Amniotic stem cell (primary cell): ENCODE results near the gene ENTPD6.

ENCODE experiments used
- DNase-seq: peaks from one replicate; lab custom pipeline; 2025; lab: John Stamatoyannopoulos, UW

Gene ENTPD6

DNA sequence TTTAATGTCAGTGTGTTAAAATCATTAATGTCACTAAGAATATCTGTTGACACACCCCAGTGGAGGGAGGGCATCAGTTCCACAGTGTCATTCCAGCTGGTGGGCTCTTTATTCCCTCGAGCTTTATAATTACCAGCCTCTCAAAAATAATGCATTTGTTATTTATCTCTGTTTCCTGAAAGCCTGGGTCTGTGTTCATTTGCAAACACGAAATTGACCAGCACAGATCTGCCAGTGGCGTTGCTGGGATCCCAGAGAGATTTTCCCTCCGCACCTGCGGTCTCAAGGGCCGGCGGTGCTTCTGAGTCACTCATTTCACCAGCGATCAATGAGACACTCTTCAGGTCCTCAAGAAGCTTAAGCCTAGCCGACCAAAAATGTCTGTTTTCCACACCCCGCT lies 46.7 kb downstream of the ENTPD6 start:
- DNase-seq, result no peak

- no peak for DNase-seq
Measured at GRCh38 chr20:25243416-25243979, 48.0 kb downstream of the ENTPD6 start.

DNA sequence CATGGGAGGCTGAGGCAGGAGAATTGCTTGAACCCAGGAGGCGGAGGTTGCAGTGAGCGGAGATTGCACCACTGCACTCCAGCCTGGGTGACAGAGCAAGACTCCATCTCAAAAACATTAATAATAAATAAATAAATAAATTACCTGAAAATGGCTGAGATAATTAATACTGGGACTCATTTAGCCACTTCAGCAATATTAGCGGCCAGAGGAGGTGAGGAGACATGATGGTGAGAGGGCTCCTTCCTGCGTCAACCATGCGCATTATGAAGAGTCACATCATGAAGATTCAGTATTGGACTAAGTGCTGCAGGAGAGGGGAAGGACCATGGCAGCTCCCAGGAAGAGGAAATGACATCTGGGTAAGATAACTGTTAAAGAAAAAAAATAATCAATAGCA lies 49.5 kb downstream of the ENTPD6 start:
- DNase-seq, result no peak

DNA sequence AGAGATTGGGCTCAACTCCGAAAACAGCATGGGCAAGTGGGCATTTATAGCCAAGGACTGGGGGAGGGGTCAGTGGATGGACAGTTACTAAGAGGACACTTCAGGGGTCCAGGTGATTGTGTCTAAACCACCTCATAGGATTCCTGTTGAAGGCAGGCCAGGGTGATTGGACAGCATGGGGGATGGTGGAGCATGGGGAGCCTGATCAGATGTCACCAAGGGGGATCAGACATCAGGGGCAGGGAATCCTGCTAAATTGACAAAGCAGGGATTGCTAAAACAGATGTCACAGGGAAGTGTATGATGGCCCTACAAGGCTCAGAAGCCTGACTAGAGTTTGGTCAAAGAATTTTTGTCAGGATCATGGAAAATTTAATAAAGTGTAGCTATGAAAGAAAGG lies 49.9 kb downstream of the ENTPD6 start:
- DNase-seq, result no peak

GRCh38 chr20:25246182-25246999 lies 50.9 kb downstream of the ENTPD6 start:
- no peak for DNase-seq

- DNase-seq, result peak; percentile 53
Measured at GRCh38 chr20:25247000-25247517, 51.5 kb downstream of the ENTPD6 start.

DNA sequence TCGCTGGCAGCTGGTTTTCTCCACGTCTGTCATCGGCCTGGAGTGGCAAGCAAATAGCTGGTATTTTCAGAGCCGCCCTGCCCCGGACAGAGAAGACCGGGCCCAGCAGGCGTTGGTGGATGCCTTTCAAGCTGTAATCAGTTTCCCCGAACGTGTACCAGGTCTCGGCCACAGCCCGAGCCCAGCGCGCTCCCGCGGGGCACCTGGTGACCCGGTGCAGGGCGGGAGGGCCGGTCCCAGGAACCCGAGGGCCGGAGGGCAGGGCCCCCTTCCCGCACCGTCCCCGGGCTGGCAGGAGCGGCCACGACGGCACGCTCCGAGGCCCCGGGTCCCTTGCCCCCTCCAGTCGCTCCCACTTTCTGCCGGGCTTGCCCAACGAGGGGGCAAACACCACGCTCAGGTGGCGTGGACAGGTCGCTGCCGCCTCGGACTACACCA lies 52.0 kb downstream of the ENTPD6 start:
- DNase-seq, result no peak

DNA sequence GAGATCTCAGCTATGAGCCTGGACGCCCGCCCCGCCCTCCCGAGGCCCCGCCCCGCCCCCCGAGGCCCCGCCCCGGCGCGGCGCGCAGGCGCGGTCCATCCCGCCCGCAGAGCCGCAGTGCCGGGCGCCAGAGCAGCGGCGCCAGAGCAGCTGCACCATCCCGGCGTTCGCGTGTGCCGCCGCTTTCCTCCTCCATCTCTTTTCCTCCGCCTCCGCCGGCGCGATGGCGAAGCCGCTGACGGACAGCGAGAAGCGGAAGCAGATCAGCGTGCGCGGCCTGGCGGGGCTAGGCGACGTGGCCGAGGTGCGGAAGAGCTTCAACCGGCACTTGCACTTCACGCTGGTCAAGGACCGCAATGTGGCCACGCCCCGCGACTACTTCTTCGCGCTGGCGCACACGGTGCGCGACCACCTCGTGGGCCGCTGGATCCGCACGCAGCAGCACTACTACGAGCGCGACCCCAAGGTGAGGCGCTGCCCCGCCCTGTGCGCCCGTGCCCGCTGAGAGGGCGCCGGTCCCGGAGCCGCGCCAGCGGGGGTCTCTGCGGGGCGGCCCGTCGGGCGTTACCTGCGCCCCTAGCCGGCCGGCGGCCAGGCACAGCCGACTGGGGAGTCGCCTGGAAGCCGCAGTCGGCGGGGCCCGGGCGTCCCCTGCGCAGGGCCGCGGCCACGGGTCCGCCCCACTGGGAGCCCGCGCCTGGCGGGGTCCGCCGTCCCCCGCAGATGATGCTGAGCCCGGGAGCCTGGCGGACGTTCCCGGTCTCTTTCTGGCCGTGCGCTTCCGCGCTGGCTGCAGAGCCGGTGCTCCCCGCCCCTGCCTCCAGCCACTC lies 52.7 kb downstream of the ENTPD6 start, which contains the start of gene PYGB:
PYGB (plus strand) TSS at position 130 of the 830 bp plus-strand sequence; CDS start at position 224, 94 bp downstream.
- peak; percentile 37 for DNase-seq

DNA sequence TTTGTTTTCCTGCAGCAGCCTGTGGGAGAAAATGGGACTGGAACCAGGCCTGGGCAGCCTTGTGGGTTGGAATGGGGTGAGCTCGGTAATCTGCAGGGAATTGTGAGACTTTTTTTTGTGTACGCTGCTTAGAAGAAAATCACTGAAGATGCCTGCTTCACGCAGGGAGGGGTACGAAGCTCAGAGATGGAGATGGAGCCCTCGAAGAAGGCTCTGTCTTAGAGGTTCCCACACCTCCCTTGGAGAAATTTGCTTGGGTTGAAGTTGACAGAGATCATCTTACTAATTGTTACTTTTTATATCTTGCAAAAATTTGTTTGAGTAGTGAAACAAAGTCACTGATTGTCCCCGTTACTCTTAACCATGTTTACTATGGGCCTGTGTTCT lies 53.3 kb downstream of the ENTPD6 start:
- no peak for DNase-seq

DNA sequence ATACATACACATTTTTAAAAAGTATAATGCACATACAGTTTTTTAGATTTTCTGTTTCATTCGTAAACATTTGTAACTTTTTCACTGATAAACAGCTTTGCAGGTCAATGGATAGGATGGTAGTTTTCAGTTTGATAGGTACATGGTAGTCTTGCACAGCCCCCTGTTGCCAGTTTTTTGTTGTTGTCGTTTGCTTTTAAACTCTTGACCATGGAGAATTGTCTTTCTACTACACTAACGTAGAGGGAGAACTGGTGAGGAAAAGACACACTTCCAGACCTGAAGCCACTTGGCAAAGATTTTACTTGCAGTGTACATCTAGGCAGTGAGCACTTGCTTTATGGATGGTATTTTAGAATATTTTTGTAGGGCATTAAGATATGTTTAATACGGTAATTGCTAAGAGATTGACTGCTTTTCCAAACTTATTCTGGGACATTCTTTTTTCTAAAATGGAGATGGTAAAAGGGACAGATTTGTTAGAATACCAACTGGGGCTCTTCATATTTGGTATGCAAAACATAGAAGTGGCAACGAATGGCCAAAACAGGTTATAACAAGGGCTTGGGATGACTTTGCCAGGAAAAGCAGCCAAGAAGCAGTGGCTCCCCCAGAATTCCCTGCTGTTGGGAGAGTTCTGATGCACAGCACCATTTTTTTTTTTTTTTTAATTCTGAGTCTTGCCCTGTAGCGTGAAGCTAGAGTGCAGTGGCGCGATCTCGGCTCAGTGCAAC lies 53.9 kb downstream of the ENTPD6 start:
- DNase-seq, result no peak

GRCh38 chr20:25250508-25250907 lies 55.0 kb downstream of the ENTPD6 start:
- DNase-seq, result no peak

- no peak for DNase-seq
Measured at GRCh38 chr20:25251019-25251418, 55.5 kb downstream of the ENTPD6 start.

- no peak for DNase-seq
Measured at GRCh38 chr20:25251558-25251957, 56.0 kb downstream of the ENTPD6 start.

- DNase-seq, result no peak
Measured at GRCh38 chr20:25252230-25252651, 56.7 kb downstream of the ENTPD6 start.

DNA sequence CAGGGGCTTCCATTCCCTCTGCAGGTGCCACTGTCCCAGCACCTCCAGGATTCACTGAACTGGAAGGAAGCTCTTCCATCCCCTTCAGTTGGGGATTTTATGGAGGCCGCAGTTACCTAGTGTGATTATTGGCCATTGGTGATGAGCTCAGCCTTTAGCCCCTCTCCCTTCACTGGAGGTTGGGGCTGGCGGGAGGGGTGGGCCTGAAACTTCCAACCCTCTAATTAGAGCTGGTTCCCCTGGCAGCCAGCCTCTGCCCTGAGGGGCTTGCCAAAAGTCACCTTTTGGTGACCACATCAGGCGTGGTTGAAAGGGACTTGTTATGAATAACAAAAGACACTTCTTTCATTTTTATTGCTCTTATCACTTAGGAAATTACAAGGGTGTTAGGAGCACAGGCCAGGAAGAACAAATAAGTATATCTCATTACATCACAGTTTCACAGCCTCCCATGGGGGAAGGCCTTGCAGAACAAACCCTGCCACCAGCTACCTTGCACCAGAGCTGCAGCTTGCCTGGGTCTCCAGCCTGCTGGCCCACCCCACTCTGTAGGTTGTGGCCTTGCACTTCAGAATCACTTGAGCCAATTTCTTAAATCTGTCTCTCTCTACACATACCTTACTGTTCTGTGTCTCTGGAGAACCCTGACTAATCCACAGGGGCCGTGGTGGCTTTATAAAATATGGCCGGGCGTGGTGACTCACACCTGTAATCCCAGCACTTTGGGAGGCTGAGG lies 57.3 kb downstream of the ENTPD6 start:
- no peak for DNase-seq

- DNase-seq, result no peak
Measured at GRCh38 chr20:25253606-25254275, 58.2 kb downstream of the ENTPD6 start.

- DNase-seq, result no peak
Measured at GRCh38 chr20:25254571-25254970, 59.1 kb downstream of the ENTPD6 start.

DNA sequence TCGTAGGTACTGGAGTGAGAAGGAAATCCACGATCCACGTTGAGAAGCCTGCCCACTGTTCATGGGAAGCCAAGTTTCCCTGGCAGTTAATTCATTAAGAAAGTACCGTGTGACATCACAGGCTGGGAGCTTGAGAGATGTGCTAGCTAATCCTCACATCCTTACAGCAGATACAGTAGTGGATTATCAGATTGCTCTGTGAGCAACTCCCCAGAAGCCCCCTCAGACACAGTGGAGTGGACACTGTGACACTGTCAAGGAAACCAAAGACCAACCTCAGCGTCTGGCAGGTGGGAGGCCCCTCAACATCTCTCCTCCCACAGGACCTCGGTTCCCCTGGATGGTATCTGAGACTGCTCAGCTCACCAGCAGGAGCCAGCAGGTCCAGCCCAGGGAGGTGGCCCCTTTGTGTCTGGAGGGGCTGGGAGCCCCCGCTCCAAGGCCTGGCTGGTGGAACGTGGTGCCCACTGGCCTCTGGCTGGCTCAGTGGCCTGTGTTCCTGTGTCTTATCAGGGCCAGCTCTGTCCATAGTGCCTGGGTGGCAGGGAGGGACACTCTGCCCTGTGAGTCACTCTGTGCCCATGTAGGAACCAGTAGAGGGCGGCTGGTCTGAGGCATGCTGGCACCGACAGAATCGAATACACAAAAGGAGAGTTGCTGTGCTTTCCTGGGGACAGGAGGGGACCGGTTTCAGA lies 59.6 kb downstream of the ENTPD6 start:
- DNase-seq, result no peak

DNA sequence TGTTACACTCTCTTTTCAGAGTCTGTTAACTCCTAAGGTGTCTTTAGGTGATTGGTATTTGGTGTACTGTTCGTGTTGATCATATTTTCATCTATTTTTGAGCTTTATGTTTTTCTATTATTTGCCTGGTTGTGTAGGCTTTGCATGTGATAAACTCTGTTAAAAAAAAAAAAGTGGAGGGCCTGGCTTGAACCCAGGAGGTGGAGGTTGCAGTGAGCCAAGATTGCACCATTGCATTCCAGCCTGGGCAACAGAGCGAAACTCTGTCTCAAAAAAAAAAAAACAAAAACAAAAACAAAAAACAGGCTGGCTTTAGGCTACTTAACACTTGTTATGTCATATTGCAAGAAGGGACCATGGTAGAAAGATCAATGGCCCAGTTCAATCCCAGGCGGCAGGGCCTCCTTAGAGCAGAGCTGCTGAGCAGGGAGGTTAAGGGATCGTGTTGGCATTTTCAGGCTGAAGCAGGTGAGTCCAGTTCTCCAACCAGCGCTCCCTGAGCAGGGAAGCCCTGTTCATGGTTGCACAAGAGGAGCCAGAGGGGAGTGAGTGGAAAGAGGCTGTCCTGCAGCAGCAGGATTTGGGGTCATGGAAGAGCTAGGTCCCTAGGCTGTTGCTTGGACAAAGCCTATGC lies 60.8 kb downstream of the ENTPD6 start:
- DNase-seq, result no peak
